HG02973 (cell line): ENCODE measurements around the gene INPP5D.

Experiments used
- ATAC-seq: cut with Tn5 transposase; IDR thresholded peaks from one replicate; pipeline ENCODE4 v1.9.1; 2021; ENCODE audit warnings: moderate library complexity; ENCODE audit not compliant: unreplicated experiment

The INPP5D gene

DNA sequence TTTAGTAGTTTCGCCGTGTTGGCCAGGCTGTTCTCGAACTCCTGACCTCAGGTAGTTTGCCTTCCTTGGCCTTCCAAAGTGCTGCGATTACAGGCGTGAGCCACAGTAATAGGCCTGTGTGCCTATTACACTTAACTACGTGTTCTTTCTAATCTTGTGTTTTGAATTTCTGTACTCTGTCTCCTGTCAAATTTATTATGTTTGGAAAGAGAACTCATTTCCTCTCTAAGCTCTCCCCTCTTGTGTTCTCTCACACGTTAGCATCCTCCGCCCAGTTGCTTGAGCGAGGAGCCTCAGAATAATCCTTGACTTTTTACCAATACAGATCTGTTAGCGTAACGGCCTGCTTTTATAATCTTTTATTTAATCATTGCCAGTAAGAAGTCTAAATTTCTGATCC is 195.0 kb downstream of the INPP5D start:
- ATAC-seq, result no peak

DNA sequence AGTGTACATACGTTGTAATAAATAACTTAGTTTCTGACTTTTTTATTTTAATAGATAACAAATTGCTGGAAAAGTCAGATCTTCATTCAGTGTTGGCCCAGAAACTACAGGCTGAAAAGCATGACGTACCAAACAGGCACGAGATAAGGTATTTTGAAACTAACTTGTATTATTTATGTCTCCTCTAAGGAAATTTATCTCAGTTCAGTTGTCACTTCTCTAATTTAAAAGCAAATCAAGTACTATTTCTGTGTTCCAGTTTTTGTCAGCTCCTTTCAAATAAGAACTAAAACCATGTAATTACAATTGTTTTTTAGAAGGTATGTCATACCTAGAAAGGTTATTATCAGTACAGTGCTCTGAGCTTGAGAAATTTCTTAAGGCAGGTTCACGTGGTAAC is 195.9 kb downstream of the INPP5D start:
- no peak for ATAC-seq
